ENCODE results near the gene KCNMB2.

DNA sequence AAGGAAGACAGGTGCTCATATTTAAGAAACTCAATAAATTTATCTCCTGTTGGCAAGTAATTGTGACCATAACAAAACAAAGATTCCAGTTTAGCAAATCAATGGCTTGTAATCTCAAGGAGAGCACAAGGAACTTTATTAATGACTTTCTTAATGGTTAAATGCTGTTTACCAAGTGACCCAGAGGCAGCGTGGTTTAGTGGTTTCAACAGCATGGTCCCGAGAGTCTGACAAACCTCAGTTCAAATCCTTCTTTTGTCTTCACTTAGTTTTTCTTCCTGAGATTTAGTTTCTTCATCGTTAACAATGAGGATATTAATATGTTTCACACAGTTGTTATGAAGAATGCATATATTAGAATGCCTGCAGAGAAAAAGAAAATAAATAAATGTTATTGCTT, 212.6 kb downstream of the KCNMB2 start:
- TF ChIP-seq, protein P1, sequence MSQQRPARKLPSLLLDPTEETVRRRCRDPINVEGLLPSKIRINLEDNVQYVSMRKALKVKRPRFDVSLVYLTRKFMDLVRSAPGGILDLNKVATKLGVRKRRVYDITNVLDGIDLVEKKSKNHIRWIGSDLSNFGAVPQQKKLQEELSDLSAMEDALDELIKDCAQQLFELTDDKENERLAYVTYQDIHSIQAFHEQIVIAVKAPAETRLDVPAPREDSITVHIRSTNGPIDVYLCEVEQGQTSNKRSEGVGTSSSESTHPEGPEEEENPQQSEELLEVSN (IDR thresholded peaks at IDR 0.05; ENCODE audit: borderline replicate concordance, low read depth) = no peak
- TF ChIP-seq MYC (IDR thresholded peaks at IDR 0.05; ENCODE audit: borderline replicate concordance, low read length) (no peak), POLR2A (IDR thresholded peaks at IDR 0.05; ENCODE audit: low read length) (no peak)

Data from A549 (cell line).